Measurements from ENCODE around the gene NRXN3.

NRXN3 gene

GRCh38 chr14:78618368-78618767 is 448.2 kb downstream of the NRXN3 start:
- no peak for DNase-seq (ENCODE audit: low spot score)

GRCh38 chr14:78627114-78627513 is 456.9 kb downstream of the NRXN3 start:
- no peak for TF ChIP-seq CTCF (IDR thresholded peaks at IDR 0.05; ENCODE audit: extremely low read depth, missing control alignments)
- DNase-seq (ENCODE audit: low spot score) = no peak

More at GRCh38 chr14:78618368-78618767, 448.2 kb downstream of the NRXN3 start:
- TF ChIP-seq CTCF (IDR thresholded peaks at IDR 0.05; ENCODE audit: extremely low read depth, missing control alignments) = no peak

- no peak for DNase-seq (ENCODE audit: low spot score)
- TF ChIP-seq CTCF (IDR thresholded peaks at IDR 0.05; ENCODE audit: extremely low read depth, missing control alignments) = no peak
Measured at GRCh38 chr14:78631551-78631950, 461.4 kb downstream of the NRXN3 start.

- no peak for DNase-seq (ENCODE audit: low spot score)
- no peak for TF ChIP-seq CTCF (IDR thresholded peaks at IDR 0.05; ENCODE audit: extremely low read depth, missing control alignments)
Measured at GRCh38 chr14:78633752-78634151, 463.6 kb downstream of the NRXN3 start.

GRCh38 chr14:78637489-78637888 is 467.3 kb downstream of the NRXN3 start:
- no peak for DNase-seq (ENCODE audit: low spot score)
- TF ChIP-seq CTCF (IDR thresholded peaks at IDR 0.05; ENCODE audit: extremely low read depth, missing control alignments) = no peak

- no peak for TF ChIP-seq CTCF (IDR thresholded peaks at IDR 0.05; ENCODE audit: extremely low read depth, missing control alignments)
- no peak for DNase-seq (ENCODE audit: low spot score)
Measured at GRCh38 chr14:78637908-78638475, 467.8 kb downstream of the NRXN3 start.

- TF ChIP-seq CTCF (IDR thresholded peaks at IDR 0.05; ENCODE audit: extremely low read depth, missing control alignments) = no peak
- DNase-seq (ENCODE audit: low spot score) = no peak
Measured at GRCh38 chr14:78638926-78639325, 468.8 kb downstream of the NRXN3 start.

Measured in GM20000 (cell line).